ENCODE data around the gene MAP3K20. TPM values are rescaled to one million over a fixed set of nuclear protein-coding genes. Genes with fewer than 3 reads are reported as not detected.

Gene MAP3K20
- total RNA-seq, 1 donor from 2014 or later: 21.3 TPM

DNA sequence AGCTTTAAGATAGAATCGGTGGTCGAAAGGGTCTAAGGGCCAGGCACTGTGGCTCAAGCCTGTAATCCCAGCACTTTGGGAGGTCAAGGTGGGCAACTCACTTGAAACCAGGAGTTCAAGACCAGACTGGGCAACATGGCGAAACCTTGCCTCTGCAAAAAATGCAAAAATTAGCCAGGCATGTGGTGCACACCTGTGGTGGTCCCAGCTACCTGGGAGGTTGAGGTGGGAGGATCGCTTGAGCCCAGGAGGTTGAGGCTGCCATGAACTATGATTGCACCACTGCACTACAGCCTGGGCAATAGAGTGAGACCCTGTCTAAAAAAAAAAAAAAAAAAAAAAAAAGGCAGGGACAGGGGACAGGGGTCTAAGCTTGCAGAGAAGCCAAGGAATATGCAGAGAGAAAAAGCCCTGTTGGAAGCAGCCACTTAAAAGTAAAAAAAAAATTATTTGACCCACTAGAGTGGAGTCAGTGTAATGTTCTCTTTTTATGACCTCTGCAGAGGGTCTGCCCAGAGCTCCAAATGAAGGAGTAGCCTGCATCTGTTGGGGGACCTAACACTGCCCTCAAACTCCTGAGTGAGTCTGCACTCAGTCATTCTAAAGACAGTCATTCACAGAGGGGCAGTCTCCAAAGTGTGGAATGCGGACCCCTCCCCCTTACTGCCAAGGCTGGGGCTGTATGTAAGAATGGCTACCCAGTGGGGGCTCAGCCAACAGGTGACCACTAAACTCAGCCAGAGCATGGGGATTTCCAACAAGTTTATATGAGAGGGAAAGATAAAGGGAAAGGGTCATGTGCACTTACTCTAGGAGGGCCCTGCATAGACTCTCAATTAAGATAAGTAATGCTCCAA, 160.5 kb downstream of the MAP3K20 start:
- H3K4me3 ChIP-seq: no peak overlapping the region
- peaks cover 0 to under 1% of the 10 kb centered on the region in 2 donors for H3K4me1 ChIP-seq
- DNase-seq (ENCODE audit: low spot score in 2 of 2): no peak
- H3K36me3 ChIP-seq: peaks cover 28 to 45% of the 10 kb centered on the region in 2 donors
- H3K27me3 ChIP-seq: no peaks in the 10 kb centered on the region
- intact Hi-C loops (cut with DNase I): no loop called here
- no peak overlapping the region for H3K27ac ChIP-seq
- H3K9me3 ChIP-seq: no peaks in the 10 kb centered on the region
- no peak for TF ChIP-seq CTCF (IDR thresholded peaks at IDR 0.05)

DNA sequence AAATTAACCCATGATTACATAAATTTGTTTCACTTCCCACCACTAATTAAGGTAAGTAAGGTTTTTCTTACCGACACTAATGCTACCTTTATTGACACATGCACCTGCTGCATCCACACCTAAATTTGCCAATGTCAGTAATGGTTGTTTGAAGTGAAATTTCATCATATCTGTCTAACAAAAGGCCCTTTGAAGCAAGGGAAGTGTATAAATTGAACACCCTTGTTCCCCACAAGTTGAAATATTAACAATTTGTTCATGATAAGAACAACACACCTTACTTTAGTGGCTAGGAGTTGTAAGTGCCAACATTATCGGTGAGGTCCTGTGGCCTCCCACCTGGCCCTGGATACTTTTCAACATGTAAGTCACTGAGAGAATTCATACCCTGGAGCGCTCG, 162.7 kb downstream of the MAP3K20 start:
- no peak for TF ChIP-seq CTCF (IDR thresholded peaks at IDR 0.05)
- H3K4me3 ChIP-seq: no peak overlapping the region
- H3K4me1 ChIP-seq: no peaks in the 10 kb centered on the region
- intact Hi-C loops (cut with DNase I): no loop called here
- no peaks in the 10 kb centered on the region for H3K9me3 ChIP-seq
- no peak overlapping the region for H3K27ac ChIP-seq
- peaks cover 14 to 50% of the 10 kb centered on the region in 2 donors for H3K36me3 ChIP-seq
- no peaks in the 10 kb centered on the region for H3K27me3 ChIP-seq
- no peak for DNase-seq (ENCODE audit: low spot score in 2 of 2)

DNA sequence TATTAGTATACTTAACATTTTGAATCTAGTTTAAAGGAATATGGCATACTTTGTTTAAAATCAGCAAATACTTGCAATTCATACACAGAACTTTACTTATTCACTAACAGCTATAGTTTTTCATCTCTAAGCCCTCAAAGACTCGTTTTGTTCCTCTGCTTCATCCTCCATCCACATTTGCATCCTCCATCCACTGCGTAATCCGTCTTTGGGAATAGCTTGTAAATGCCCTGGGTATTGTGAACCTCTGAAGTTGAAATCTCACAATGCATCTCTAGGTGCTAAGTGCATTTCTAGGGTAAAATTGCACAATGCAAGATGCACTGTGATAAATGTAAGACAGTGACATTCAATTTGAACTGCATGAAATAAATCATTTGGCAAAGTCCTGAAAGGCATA, 163.2 kb downstream of the MAP3K20 start:
- Histone ChIP-seq H3K4me1 (no peaks in the 10 kb centered on the region), H3K9me3 (no peaks in the 10 kb centered on the region), H3K27me3 (no peaks in the 10 kb centered on the region), H3K27ac (no peak overlapping the region), H3K4me3 (no peak overlapping the region), H3K36me3 (peaks cover 10 to 45% of the 10 kb centered on the region in 2 donors)
- no peak for DNase-seq (ENCODE audit: low spot score in 2 of 2)
- intact Hi-C loops (cut with DNase I): no loop called here
- no peak for TF ChIP-seq CTCF (IDR thresholded peaks at IDR 0.05)

GRCh38 chr2:173239644-173240043, 164.0 kb downstream of the MAP3K20 start:
- DNase-seq (ENCODE audit: low spot score in 2 of 2): no peak
- Histone ChIP-seq H3K9me3 (no peaks in the 10 kb centered on the region), H3K27me3 (no peaks in the 10 kb centered on the region), H3K4me3 (no peak overlapping the region), H3K27ac (no peak overlapping the region), H3K36me3 (peaks cover 8 to 43% of the 10 kb centered on the region in 2 donors), H3K4me1 (no peaks in the 10 kb centered on the region)
- intact Hi-C loops (cut with DNase I): no loop called here
- TF ChIP-seq CTCF (IDR thresholded peaks at IDR 0.05): no peak

DNA sequence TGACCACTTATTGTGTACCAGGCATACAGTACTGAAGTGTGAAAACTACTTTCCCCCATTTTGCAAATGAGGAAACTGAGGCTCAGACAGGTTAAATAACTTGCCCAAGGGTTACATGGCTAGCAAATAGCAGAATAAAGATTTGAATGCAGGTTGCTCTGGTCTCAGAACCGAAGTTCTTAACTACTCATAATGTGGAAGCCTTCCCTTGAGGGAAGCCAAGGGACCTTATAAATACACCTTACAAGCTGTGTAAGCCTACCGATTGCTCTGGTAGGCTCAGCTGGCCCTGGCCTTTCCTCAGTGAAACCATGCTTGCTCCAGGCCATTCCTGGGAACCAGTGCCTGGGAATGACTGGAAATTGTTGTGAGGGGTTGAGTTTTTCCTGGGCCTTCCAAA, 164.4 kb downstream of the MAP3K20 start:
- no peak for TF ChIP-seq CTCF (IDR thresholded peaks at IDR 0.05)
- H3K36me3 ChIP-seq: peaks cover 8 to 42% of the 10 kb centered on the region in 2 donors
- H3K27ac ChIP-seq: no peak overlapping the region
- no peaks in the 10 kb centered on the region for H3K27me3 ChIP-seq
- H3K4me3 ChIP-seq: no peak overlapping the region
- H3K4me1 ChIP-seq: no peaks in the 10 kb centered on the region
- H3K9me3 ChIP-seq: no peaks in the 10 kb centered on the region
- intact Hi-C loops (cut with DNase I): no loop called here
- DNase-seq (ENCODE audit: low spot score in 2 of 2): no peak

All from ascending aorta (tissue), 2 donors.